RWPE2 (cell line): ENCODE measurements around the gene IRAG1.

Experiments used
- ATAC-seq: fragments of 200-7000 bp; cut with Tn5 transposase; 3 replicates; pipeline ENCODE4 v1.9.1; 2021; ENCODE audit warnings: low read depth
- DNase-seq: peaks from one replicate; pipeline ENCODE4 v3.0.0-alpha.2; 2020; ENCODE audit warnings: low spot score
- H3K27ac ChIP-seq: fragments of 450-650 bp; 2 replicates; pipeline ENCODE4 v1.5.1; 2017; ENCODE audit warnings: mild to moderate bottlenecking; ENCODE audit not compliant: poor library complexity, severe bottlenecking
- H3K27me3 ChIP-seq: fragments of 250-450 bp; sonication (Bioruptor Pico); 2 replicates; pipeline ENCODE4 v1.5.1; 2021; ENCODE audit warnings: mild to moderate bottlenecking, moderate library complexity; ENCODE audit not compliant: insufficient read depth, poor library complexity, severe bottlenecking
- H3K36me3 ChIP-seq: fragments of 250-450 bp; sonication (Bioruptor Pico); 2 replicates; pipeline ENCODE4 v1.5.1; 2020; ENCODE audit warnings: low read depth, mild to moderate bottlenecking, moderate library complexity
- H3K4me1 ChIP-seq: fragments of 250-450 bp; sonication (Bioruptor Pico); 2 replicates; pipeline ENCODE4 v1.5.1; 2021; ENCODE audit warnings: mild to moderate bottlenecking, moderate library complexity; ENCODE audit not compliant: insufficient read depth, poor library complexity, severe bottlenecking
- H3K4me3 ChIP-seq: fragments of 250-450 bp; sonication (Bioruptor Pico); 2 replicates; pipeline ENCODE4 v1.5.1; 2021; ENCODE audit warnings: mild to moderate bottlenecking, moderate library complexity; ENCODE audit not compliant: severe bottlenecking
- H3K9me3 ChIP-seq: fragments of 250-450 bp; sonication (Bioruptor Pico); 2 replicates; pipeline ENCODE4 v1.5.1; 2021; ENCODE audit warnings: mild to moderate bottlenecking, moderate library complexity; ENCODE audit not compliant: severe bottlenecking
- TF ChIP-seq, protein P1 (sequence below): fragments of 450-650 bp; IDR thresholded peaks from one replicate; pipeline ENCODE4 v1.5.1; 2017; ENCODE audit warnings: mild to moderate bottlenecking, moderate library complexity; ENCODE audit not compliant: poor library complexity, severe bottlenecking

IRAG1 gene

GRCh38 chr11:10673501-10674062 lies 20.0 kb downstream of the IRAG1 start:
- ATAC-seq (no peak), DNase-seq (no peak)
- no peak overlapping the region for H3K27ac ChIP-seq
- H3K27me3 ChIP-seq = no peaks in the 10 kb centered on the region
- no peaks in the 10 kb centered on the region for H3K36me3 ChIP-seq
- TF ChIP-seq, protein P1, sequence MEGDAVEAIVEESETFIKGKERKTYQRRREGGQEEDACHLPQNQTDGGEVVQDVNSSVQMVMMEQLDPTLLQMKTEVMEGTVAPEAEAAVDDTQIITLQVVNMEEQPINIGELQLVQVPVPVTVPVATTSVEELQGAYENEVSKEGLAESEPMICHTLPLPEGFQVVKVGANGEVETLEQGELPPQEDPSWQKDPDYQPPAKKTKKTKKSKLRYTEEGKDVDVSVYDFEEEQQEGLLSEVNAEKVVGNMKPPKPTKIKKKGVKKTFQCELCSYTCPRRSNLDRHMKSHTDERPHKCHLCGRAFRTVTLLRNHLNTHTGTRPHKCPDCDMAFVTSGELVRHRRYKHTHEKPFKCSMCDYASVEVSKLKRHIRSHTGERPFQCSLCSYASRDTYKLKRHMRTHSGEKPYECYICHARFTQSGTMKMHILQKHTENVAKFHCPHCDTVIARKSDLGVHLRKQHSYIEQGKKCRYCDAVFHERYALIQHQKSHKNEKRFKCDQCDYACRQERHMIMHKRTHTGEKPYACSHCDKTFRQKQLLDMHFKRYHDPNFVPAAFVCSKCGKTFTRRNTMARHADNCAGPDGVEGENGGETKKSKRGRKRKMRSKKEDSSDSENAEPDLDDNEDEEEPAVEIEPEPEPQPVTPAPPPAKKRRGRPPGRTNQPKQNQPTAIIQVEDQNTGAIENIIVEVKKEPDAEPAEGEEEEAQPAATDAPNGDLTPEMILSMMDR = no peak
- no peaks in the 10 kb centered on the region for H3K4me1 ChIP-seq
- no peak overlapping the region for H3K4me3 ChIP-seq
- H3K9me3 ChIP-seq = no peaks in the 10 kb centered on the region

GRCh38 chr11:10670099-10670498 lies 23.5 kb downstream of the IRAG1 start:
- Histone ChIP-seq H3K27ac (no peak overlapping the region), H3K9me3 (no peaks in the 10 kb centered on the region), H3K27me3 (no peaks in the 10 kb centered on the region), H3K4me1 (no peaks in the 10 kb centered on the region), H3K4me3 (no peak overlapping the region), H3K36me3 (no peaks in the 10 kb centered on the region)
- TF ChIP-seq, protein P1 = no peak
- DNase-seq = no peak
- no peak for ATAC-seq

- TF ChIP-seq, protein P1 = no peak
- no peak for ATAC-seq
- H3K4me3 ChIP-seq = no peak overlapping the region
- no peaks in the 10 kb centered on the region for H3K4me1 ChIP-seq
- H3K36me3 ChIP-seq = no peaks in the 10 kb centered on the region
- H3K27ac ChIP-seq = no peak overlapping the region
- H3K9me3 ChIP-seq = no peaks in the 10 kb centered on the region
- H3K27me3 ChIP-seq = no peaks in the 10 kb centered on the region
- no peak for DNase-seq
Measured at GRCh38 chr11:10669258-10670033, 24.1 kb downstream of the IRAG1 start.

GRCh38 chr11:10667521-10667885 lies 26.1 kb downstream of the IRAG1 start:
- Histone ChIP-seq H3K4me1 (no peaks in the 10 kb centered on the region), H3K9me3 (no peaks in the 10 kb centered on the region), H3K27ac (no peak overlapping the region), H3K27me3 (no peaks in the 10 kb centered on the region), H3K4me3 (no peak overlapping the region), H3K36me3 (no peaks in the 10 kb centered on the region)
- DNase-seq = no peak
- ATAC-seq = 0 out of 3 replicates have a peak, but pooled peaks have one; percentile 12
- TF ChIP-seq, protein P1 = no peak
